Spleen (tissue), 11 donors: ENCODE measurements around the gene FADS1. TPM values are rescaled to one million over a fixed set of nuclear protein-coding genes. Genes with fewer than 3 reads are reported as not detected.

Experiments used
- DNase-seq: peaks from one replicate; pipeline ENCODE4 v3.0.0-alpha.2; 2020
- H3K27ac ChIP-seq, 8 donors: fragments of 200-600 bp; sonication (generic) in 7 of 8; 1 replicate in 4 of 8; 2 replicates in 4 of 8; pipeline versions ENCODE4 v1.5.0 to v1.8.0; 2016 to 2021; ENCODE audit warnings: inconsistent platforms in 4 of 8, mild to moderate bottlenecking in 4 of 8, moderate library complexity in 1 of 8
- H3K27me3 ChIP-seq, 7 donors: fragments of 200-600 bp; sonication (generic) in 6 of 7; replicated peaks in 1 of 7; 1 replicate in 4 of 7; 2 replicates in 3 of 7; pipeline versions ENCODE4 v1.5.0 to v1.8.0; 2016 to 2021; ENCODE audit warnings: inconsistent platforms in 3 of 7, mild to moderate bottlenecking in 1 of 7
- H3K36me3 ChIP-seq, 6 donors: fragments of 200-600 bp; sonication (generic) in 5 of 6; 1 replicate in 4 of 6; 2 replicates in 2 of 6; pipeline versions ENCODE4 v1.5.0 to v1.8.0; 2016 to 2021; ENCODE audit warnings: inconsistent platforms in 2 of 6
- H3K4me1 ChIP-seq, 6 donors: fragments of 200-600 bp; sonication (generic) in 5 of 6; 1 replicate in 3 of 6; 2 replicates in 3 of 6; pipeline versions ENCODE4 v1.5.0 to v1.8.0; 2016 to 2021; ENCODE audit warnings: inconsistent platforms in 3 of 6
- H3K4me3 ChIP-seq, 8 donors: fragments of 200-600 bp; sonication (generic) in 7 of 8; 1 replicate in 4 of 8; 2 replicates in 4 of 8; pipeline versions ENCODE4 v1.5.0 to v1.8.0; 2016 to 2021; ENCODE audit warnings: inconsistent platforms in 4 of 8, mild to moderate bottlenecking in 4 of 8, moderate library complexity in 2 of 8
- H3K9me3 ChIP-seq, 8 donors: fragments of 200-600 bp; sonication (generic) in 7 of 8; 1 replicate in 4 of 8; 2 replicates in 4 of 8; pipeline versions ENCODE4 v1.5.0 to v1.8.0; 2016 to 2021; ENCODE audit warnings: inconsistent platforms in 4 of 8
- POLR2A ChIP-seq, 3 donors: fragments of 450-650 bp; IDR thresholded peaks; one replicate each; pipeline ENCODE4 v1.5.1; 2017; ENCODE audit warnings: antibody characterized with exemption in 3 of 3, mild to moderate bottlenecking in 1 of 3
- POLR2AphosphoS5 ChIP-seq, 3 donors: sonication (generic); formaldehyde crosslinking; IDR thresholded peaks; one replicate each; pipeline ENCODE4 v1.5.1; 2017; ENCODE audit warnings: antibody characterized with exemption in 3 of 3
- WGBS, 5 donors: extraction: QIAGEN DNeasy Blood & Tissue Kit in 3 of 5; methylation state at CpG; one replicate each; pipeline versions ENCODE4 v1.1.5 to v1.1.7; 2013 to 2018; 5-methylcytosine and 5-hydroxymethylcytosine counted together
- intact Hi-C: fragments of 100-400 bp; cut with DNase I; formaldehyde crosslinking; loops from one replicate; pipeline ENCODE4 v1.15.0; 2023; ENCODE audit warnings: low total_unique reads
- polyA plus RNA-seq, 3 donors: library from polyadenylated mRNA; stranded (reverse); fragments of 200-250 nt; gene quantifications; one replicate each; pipeline ENCODE4 v1.2.1, GENCODE V29; 2013
- total RNA-seq, 7 donors: library from RNA; depleted of rRNA in 3 of 7; stranded (reverse); fragments of >200 nt in 3 of 7; fragmentation: NEBNext Ultra II Directional in 4 of 7; extraction: Animal tissue kit (Norgen Biotek cat#: 25700) in 4 of 7; gene quantifications; one replicate each; pipeline versions ENCODE4 v1.1.0 to v1.2.1, GENCODE V29; 2016 to 2021
- TF ChIP-seq, protein P1 (sequence below), 11 experiments: fragments of 200-600 bp in 7 of 11; fragments of 450-650 bp in 4 of 11; sonication (generic) in 4 of 11; IDR thresholded peaks in 8 of 11; conservative IDR thresholded peaks in 3 of 11; 1 replicate in 7 of 11; 2 replicates in 4 of 11; pipeline versions ENCODE4 v1.4.0 to v1.8.0; 2016 to 2021; ENCODE audit warnings: antibody characterized with exemption in 11 of 11, inconsistent platforms in 4 of 11, mild to moderate bottlenecking in 1 of 11
- donor health status: healthy with polysubstance abuse.
- donor health status: DM: no; HTN: no; CAD: no; lungs with moderate emphysema.
- donor health status: DM: no; HTN: no; CAD: no.
- donor health status: Bipolar disorder and iron deficiency.
- donor health status: healthy.
- donor health status: DM: no; HTN: no; CAD: no.
- donor health status: DM: yes; HTN: yes; CAD: no.

FADS1 gene
- total and polyA plus RNA-seq, 10 donors: 2.2 to 25.6 (median 10.4) TPM

DNA sequence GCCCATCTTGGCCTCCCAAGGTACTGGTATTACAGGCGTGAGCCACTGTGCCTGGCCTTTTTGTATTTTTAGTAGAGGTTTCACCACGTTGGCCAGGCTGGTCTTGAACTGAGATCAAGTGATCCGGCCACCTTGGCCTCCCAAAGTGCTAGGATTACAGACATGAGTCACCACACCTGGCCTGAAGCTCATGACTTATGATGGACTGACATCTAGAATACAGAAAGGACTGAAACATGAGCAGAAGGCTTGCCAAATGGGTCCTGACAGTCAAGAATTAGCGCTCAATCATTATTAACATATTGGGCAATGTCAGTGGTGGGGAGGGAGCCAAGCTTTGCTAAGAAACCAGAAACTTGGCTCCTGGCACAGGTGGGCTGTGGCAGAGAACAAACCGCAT lies 5.0 kb downstream of the FADS1 start:
- intact Hi-C loops: no loop called here
- no peaks in the 10 kb centered on the region for H3K9me3 ChIP-seq
- DNase-seq: peak; percentile 22
- peaks cover 0 to 26% (median 19%) of the 10 kb centered on the region in 6 donors for H3K4me1 ChIP-seq
- peaks cover 0 to 28% (median 5%) of the 10 kb centered on the region in 7 donors for H3K27me3 ChIP-seq
- TF ChIP-seq, protein P1, sequence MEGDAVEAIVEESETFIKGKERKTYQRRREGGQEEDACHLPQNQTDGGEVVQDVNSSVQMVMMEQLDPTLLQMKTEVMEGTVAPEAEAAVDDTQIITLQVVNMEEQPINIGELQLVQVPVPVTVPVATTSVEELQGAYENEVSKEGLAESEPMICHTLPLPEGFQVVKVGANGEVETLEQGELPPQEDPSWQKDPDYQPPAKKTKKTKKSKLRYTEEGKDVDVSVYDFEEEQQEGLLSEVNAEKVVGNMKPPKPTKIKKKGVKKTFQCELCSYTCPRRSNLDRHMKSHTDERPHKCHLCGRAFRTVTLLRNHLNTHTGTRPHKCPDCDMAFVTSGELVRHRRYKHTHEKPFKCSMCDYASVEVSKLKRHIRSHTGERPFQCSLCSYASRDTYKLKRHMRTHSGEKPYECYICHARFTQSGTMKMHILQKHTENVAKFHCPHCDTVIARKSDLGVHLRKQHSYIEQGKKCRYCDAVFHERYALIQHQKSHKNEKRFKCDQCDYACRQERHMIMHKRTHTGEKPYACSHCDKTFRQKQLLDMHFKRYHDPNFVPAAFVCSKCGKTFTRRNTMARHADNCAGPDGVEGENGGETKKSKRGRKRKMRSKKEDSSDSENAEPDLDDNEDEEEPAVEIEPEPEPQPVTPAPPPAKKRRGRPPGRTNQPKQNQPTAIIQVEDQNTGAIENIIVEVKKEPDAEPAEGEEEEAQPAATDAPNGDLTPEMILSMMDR (IDR thresholded peaks at IDR 0.05 in 8 of 11, conservative IDR thresholded peaks at IDR 0.05 in 3 of 11): no peak
- TF ChIP-seq POLR2A (IDR thresholded peaks at IDR 0.05): no peak
- TF ChIP-seq POLR2AphosphoS5 (IDR thresholded peaks at IDR 0.05): no peak
- H3K27ac ChIP-seq: no peak overlapping the region
- H3K36me3 ChIP-seq: peaks cover 0 to 56% (median 8%) of the 10 kb centered on the region in 6 donors
- WGBS, 5 donors: 91 to 98% (median 92%) methylated on average over 5 of the region's 5 CpGs
- no peak overlapping the region for H3K4me3 ChIP-seq

DNA sequence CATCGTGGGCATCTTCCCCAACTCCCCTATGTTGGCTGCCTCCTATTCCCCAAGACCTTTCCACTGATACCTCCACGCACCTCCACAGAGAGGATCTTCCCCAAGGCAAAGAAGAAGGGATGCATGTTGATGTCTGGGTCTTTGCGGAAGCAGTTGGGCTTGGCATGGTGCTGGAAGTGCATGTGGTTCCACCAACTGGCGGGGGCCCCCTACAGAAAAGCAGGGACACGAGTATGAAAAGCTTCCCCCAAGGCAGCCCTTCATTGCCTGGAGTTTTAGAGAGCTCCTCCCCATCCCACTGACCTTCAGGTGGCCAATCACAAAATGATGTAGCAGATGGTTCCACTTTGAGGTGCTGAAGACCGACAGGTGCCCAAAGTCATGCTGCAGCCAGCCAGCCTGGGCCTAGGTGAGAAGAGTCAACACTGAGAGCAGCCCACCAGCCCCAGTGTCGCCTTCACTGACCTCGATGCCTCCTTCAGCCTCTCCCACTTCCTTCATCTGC lies 6.1 kb downstream of the FADS1 start:
- Histone ChIP-seq H3K27me3 (peaks cover 0 to 17% (median 0%) of the 10 kb centered on the region in 7 donors), H3K4me3 (no peak overlapping the region), H3K36me3 (peaks cover 0 to 65% (median 8%) of the 10 kb centered on the region in 6 donors), H3K27ac (no peak overlapping the region), H3K4me1 (peaks cover 0 to 15% (median 9%) of the 10 kb centered on the region in 6 donors), H3K9me3 (no peaks in the 10 kb centered on the region)
- intact Hi-C loops: no loop called here
- 93 to 99% (median 96%) methylated on average over 8 of the region's 8 CpGs for WGBS, 5 donors
- DNase-seq: peak; percentile 43
- TF ChIP-seq POLR2AphosphoS5 (IDR thresholded peaks at IDR 0.05): no peak
- no peak for TF ChIP-seq POLR2A (IDR thresholded peaks at IDR 0.05)
- TF ChIP-seq, protein P1 (IDR thresholded peaks at IDR 0.05 in 8 of 11, conservative IDR thresholded peaks at IDR 0.05 in 3 of 11): no peak

DNA sequence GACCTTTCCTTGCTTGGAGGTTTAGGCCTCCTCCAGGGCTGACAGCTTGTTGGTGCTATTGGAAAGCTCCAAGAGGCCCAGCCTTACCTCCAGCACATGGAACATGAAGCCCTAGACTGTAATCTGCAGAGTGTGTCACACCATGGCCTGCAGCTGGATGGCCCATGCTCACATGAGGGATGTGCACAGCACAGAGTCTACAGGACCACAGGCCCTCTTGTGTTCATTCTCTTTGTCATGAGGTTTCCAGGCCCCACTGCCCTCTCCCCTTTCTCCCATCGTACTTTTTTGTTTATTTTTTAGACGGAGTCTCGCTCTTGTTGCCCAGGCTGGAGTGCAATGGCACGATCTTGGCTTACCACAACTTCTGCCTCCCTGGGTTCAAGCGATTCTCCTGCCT lies 10.0 kb downstream of the FADS1 start:
- WGBS, 5 donors: 89 to 98% (median 95%) methylated on average over 5 of the region's 5 CpGs
- H3K27me3 ChIP-seq: no peaks in the 10 kb centered on the region
- no peaks in the 10 kb centered on the region for H3K9me3 ChIP-seq
- no peak overlapping the region for H3K4me3 ChIP-seq
- H3K4me1 ChIP-seq: no peaks in the 10 kb centered on the region
- no peak for TF ChIP-seq POLR2A (IDR thresholded peaks at IDR 0.05)
- TF ChIP-seq POLR2AphosphoS5 (IDR thresholded peaks at IDR 0.05): no peak
- TF ChIP-seq, protein P1 (IDR thresholded peaks at IDR 0.05 in 8 of 11, conservative IDR thresholded peaks at IDR 0.05 in 3 of 11): no peak
- no peak overlapping the region for H3K27ac ChIP-seq
- DNase-seq: peak; percentile 30
- intact Hi-C loops: no loop called here
- H3K36me3 ChIP-seq: peaks cover 0 to 96% (median 15%) of the 10 kb centered on the region in 6 donors

DNA sequence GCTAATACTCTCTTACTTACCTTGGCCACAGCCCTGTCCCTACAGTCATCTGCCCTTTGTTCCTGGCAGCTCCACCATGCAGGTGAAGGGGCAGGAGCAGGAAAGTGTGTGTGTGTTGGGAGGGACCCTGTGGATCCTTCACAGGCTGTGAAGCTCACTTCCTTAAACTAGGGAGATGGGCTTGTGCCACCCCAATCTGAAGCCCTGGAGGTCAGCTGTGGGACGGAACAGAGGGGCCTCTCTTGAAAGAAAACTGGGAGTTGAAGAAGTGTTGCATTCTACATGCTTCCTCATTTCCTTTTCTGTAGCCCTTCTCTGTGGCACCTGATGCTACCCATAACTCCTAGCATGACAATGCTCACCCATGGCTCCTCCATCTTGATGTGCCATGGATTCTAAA lies 11.7 kb downstream of the FADS1 start:
- intact Hi-C loops: no loop called here
- TF ChIP-seq POLR2A (IDR thresholded peaks at IDR 0.05) (no peak), POLR2AphosphoS5 (IDR thresholded peaks at IDR 0.05) (no peak)
- TF ChIP-seq, protein P1 (IDR thresholded peaks at IDR 0.05 in 8 of 11, conservative IDR thresholded peaks at IDR 0.05 in 3 of 11): no peak
- H3K36me3 ChIP-seq: peaks cover 0 to 86% (median 15%) of the 10 kb centered on the region in 6 donors
- H3K27me3 ChIP-seq: no peaks in the 10 kb centered on the region
- H3K27ac ChIP-seq: no peak overlapping the region
- no peak overlapping the region for H3K4me3 ChIP-seq
- peak; percentile 5 for DNase-seq
- no peaks in the 10 kb centered on the region for H3K4me1 ChIP-seq
- H3K9me3 ChIP-seq: no peaks in the 10 kb centered on the region
- 56 to 90% (median 76%) methylated on average over 1 of the region's 1 CpG for WGBS, 5 donors
